Heart left ventricle (tissue), 13 donors: ENCODE measurements around the gene CELSR1.

Source experiments
- POLR2A ChIP-seq, 2 donors: fragments of 450-650 bp; IDR thresholded peaks; one replicate each; pipeline ENCODE4 v1.6.1; 2017; ENCODE audit warnings: antibody characterized with exemption in 2 of 2, mild to moderate bottlenecking in 2 of 2, moderate library complexity in 2 of 2
- TF ChIP-seq, protein P1 (sequence below), 12 donors: fragments of 200-600 bp; sonication (generic) in 4 of 12; IDR thresholded peaks; one replicate each; pipeline versions ENCODE4 v1.5.0 to v1.8.0; 2018 to 2022; ENCODE audit warnings: antibody characterized with exemption in 12 of 12, mild to moderate bottlenecking in 5 of 12
- donor health status: ischemic (EF 13 %, LVEDD 7.1; RV severe dilation, severe dysfunction).
- donor health status: DM: no; HTN: yes; CAD: no.
- donor health status: DM: no; HTN: no; CAD: no.
- donor health status: ischemic (EF 25% LVEDD 6.9; RV normal size, moderate dysfunction).
- donor health status: ischemic (EF 25% LVEDD 5.7; RV mildly dilated, moderate dysfunction).
- donor health status: ischemic (EF 35%, LVEDD 5.7; RV mildly dilated, moderate dysfunction).
- donor health status: nonischemic (EF 11% LVEDD 7.7; RV severe dilation, severe dysfunction).
- donor health status: DM: yes; HTN: yes; CAD: no.
- donor health status: PGD.
- donor health status: ischemic (EF 29% LVEDD 5.4; RV normal size, mild dysfunction).
- donor health status: nonischemic (EF 23%, LVEDD 6.1; RV moderate dilation, normal function).

GRCh38 chr22:46399251-46400024 is 138.0 kb downstream of the CELSR1 start:
- TF ChIP-seq, protein P1, sequence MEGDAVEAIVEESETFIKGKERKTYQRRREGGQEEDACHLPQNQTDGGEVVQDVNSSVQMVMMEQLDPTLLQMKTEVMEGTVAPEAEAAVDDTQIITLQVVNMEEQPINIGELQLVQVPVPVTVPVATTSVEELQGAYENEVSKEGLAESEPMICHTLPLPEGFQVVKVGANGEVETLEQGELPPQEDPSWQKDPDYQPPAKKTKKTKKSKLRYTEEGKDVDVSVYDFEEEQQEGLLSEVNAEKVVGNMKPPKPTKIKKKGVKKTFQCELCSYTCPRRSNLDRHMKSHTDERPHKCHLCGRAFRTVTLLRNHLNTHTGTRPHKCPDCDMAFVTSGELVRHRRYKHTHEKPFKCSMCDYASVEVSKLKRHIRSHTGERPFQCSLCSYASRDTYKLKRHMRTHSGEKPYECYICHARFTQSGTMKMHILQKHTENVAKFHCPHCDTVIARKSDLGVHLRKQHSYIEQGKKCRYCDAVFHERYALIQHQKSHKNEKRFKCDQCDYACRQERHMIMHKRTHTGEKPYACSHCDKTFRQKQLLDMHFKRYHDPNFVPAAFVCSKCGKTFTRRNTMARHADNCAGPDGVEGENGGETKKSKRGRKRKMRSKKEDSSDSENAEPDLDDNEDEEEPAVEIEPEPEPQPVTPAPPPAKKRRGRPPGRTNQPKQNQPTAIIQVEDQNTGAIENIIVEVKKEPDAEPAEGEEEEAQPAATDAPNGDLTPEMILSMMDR (IDR thresholded peaks at IDR 0.05): no peak
- no peak for TF ChIP-seq POLR2A (IDR thresholded peaks at IDR 0.05)
